ENCODE results near the gene IL15RA.
"Not testable (repeated sequence)": the region's sequence is repeated elsewhere in the genome, so short reads cannot be mapped to it uniquely, and the experiment has no call there.

DNA sequence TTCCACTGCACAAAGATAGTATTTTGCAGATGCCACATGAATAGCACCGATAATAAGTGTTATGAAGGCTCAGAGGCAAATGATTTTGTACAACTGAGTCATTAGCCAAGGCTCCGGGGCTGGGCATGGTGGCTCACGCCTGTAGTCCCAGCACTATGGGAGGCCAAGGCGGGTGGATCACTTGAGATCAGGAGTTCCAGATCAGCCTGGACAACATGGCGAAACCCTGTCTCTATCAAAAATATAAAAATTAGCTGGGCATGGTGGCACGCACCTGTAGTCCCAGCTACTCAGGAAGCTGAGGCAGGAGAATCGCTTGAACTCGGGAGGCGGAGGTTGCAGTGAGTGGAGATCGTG is 30.9 kb downstream of the IL15RA start:
- TF ChIP-seq, protein P1, sequence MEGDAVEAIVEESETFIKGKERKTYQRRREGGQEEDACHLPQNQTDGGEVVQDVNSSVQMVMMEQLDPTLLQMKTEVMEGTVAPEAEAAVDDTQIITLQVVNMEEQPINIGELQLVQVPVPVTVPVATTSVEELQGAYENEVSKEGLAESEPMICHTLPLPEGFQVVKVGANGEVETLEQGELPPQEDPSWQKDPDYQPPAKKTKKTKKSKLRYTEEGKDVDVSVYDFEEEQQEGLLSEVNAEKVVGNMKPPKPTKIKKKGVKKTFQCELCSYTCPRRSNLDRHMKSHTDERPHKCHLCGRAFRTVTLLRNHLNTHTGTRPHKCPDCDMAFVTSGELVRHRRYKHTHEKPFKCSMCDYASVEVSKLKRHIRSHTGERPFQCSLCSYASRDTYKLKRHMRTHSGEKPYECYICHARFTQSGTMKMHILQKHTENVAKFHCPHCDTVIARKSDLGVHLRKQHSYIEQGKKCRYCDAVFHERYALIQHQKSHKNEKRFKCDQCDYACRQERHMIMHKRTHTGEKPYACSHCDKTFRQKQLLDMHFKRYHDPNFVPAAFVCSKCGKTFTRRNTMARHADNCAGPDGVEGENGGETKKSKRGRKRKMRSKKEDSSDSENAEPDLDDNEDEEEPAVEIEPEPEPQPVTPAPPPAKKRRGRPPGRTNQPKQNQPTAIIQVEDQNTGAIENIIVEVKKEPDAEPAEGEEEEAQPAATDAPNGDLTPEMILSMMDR (IDR thresholded peaks at IDR 0.05), result not testable (repeated sequence)
- TF ChIP-seq EZH2 (IDR thresholded peaks at IDR 0.05; ENCODE audit: borderline replicate concordance, insufficient read depth, low read depth, low read length, poor library complexity, severe bottlenecking), result not testable (repeated sequence)

All from B cell (primary cell).